ENCODE measurements around the gene AGMAT. TPM values are rescaled to one million over a fixed set of nuclear protein-coding genes. Genes with fewer than 3 reads are reported as not detected.

The AGMAT gene
- total and polyA plus RNA-seq, 2 donors from 2014 or later = 6.2 to 119 TPM

DNA sequence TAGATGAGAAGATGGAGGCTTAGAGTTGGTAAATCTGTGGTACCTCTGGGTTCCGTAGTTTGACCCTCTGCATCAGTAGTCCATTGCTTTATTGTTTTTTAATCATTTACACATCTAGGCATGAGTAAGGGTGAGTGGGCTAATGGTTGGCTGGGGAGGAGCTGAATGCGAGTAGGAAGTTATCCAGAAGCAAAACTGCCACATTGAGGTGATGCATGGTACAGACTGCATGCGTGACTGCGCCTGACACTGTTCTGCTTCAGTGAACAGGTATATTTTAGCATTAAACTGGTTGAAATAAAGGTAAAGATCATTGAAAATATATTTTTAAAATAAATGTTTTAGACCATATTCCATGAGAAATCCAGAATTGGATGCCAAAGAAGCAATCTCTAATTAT lies 53.8 kb downstream of the AGMAT start:
- H3K9me3 ChIP-seq (ENCODE audit: control insufficient read depth in 2 of 3, insufficient read depth in 1 of 3, low read length in 3 of 3) = no peaks in the 10 kb centered on the region
- H3K4me3 ChIP-seq (ENCODE audit: low read length in 3 of 3) = no peak overlapping the region
- H3K9ac ChIP-seq (ENCODE audit: low read length in 3 of 3) = no peak overlapping the region
- no peaks in the 10 kb centered on the region for H3K27me3 ChIP-seq (ENCODE audit: control insufficient read depth, insufficient read depth, low read length)
- H3K27ac ChIP-seq (ENCODE audit: low read depth in 2 of 2, low read length in 2 of 2) = no peak overlapping the region
- peaks cover 0 to 7% (median 3%) of the 10 kb centered on the region in 3 donors for H3K4me1 ChIP-seq (ENCODE audit: control insufficient read depth in 2 of 3, insufficient read depth in 2 of 3, low read depth in 1 of 3, low read length in 3 of 3)
- FAIRE-seq = no peak
- intact Hi-C loops (cut with DNase I) = no loop called here
- no peak for DNase-seq
- H3K36me3 ChIP-seq (ENCODE audit: control insufficient read depth in 2 of 3, insufficient read depth in 3 of 3, low read length in 3 of 3) = peaks cover 0 to 10% (median 10%) of the 10 kb centered on the region in 3 donors
- no peak for TF ChIP-seq CTCF (IDR thresholded peaks at IDR 0.05; ENCODE audit: borderline replicate concordance, extremely low read depth, insufficient read depth)

DNA sequence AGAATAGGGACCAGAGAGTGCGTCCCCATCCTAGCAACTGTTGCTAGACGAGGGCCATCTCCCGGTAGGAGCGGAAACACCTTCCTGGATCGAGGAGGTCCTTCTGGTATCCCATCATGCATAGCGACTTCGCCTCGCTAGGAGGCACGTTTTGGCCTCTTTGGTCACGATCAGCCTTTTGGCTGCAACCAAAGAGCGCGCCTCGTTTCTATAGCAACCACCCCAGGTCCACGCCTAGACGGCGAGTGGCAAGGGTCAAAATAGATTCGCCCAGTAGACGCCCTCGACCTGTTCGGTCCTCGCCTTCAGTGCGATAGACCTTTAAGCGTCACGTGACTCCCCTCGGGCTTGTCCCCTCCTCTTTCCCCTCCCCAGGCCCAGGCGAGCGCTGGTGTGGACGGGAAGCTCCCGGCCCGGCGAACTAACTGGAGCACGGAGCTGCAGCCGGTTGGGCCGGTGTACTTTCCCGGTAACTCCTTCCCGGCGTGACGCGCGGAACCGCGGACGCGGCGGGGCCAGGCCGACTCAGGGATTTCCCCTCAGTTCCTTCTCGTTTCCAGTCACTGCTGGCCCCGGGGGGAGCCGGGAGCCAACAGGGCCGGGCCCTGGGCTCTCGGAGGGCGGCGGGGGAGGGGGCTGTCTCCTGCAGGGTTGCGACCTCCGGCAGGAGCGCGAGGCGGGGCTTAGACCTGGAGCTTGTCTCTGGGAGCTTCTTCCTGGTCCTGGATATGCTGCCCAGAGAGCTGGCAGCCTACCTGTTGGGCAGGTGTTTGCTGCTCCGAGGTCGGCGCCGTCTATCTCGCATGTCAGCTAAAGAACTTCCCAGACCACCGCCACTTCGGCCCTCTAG lies 58.1 kb downstream of the AGMAT start, which contains the start of gene DNAJC16:
Gene DNAJC16, plus strand, starts transcription at position 359 of the 850 bp plus-strand sequence. CDS start 2,258 bp downstream, outside the sequence.
- intact Hi-C loops (cut with DNase I) = no loop called here
- H3K27ac ChIP-seq (ENCODE audit: low read depth in 2 of 2, low read length in 2 of 2) = peak within 1 kb of the TSS; percentile 99 to 100
- H3K4me3 ChIP-seq (ENCODE audit: low read length in 3 of 3) = peak within 1 kb of the TSS; percentile 86 to 92 (median 92)
- peak within 1 kb of the TSS; percentile 65 to 92 (median 92) for H3K9ac ChIP-seq (ENCODE audit: low read length in 3 of 3)
- FAIRE-seq (peak; percentile 91), DNase-seq (peak; percentile 100)
- H3K36me3 ChIP-seq (ENCODE audit: control insufficient read depth in 2 of 3, insufficient read depth in 3 of 3, low read length in 3 of 3) = no peaks in the 10 kb centered on the region
- no peaks in the 10 kb centered on the region for H3K9me3 ChIP-seq (ENCODE audit: control insufficient read depth in 2 of 3, insufficient read depth in 1 of 3, low read length in 3 of 3)
- peaks cover 0 to 19% (median 17%) of the 10 kb centered on the region in 3 donors for H3K4me1 ChIP-seq (ENCODE audit: control insufficient read depth in 2 of 3, insufficient read depth in 2 of 3, low read depth in 1 of 3, low read length in 3 of 3)
- no peaks in the 10 kb centered on the region for H3K27me3 ChIP-seq (ENCODE audit: control insufficient read depth, insufficient read depth, low read length)
- no peak for TF ChIP-seq CTCF (IDR thresholded peaks at IDR 0.05; ENCODE audit: borderline replicate concordance, extremely low read depth, insufficient read depth)

DNA sequence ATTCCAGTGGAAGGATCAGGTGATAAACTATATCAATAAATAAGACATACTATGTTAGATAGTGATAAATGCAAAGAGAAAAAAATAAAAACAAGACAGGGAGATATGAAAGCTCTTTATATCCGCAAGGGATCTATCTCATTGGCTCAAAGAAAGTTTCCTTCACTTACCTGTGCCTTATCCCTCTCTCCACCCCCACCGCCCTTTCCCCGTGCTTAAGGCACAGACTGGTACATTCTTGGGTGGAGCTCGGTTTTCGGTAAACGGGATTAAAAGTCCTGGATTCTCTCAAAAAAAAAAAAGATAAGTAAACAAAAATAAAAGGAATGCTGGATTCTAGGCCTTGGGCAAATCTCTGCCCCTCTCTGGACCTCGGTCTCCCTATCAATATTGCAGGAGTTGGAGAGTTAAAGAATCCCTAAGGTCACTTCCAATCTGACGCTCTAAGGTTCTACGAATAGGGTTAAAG lies 58.8 kb downstream of the AGMAT start:
- intact Hi-C loops (cut with DNase I) = no loop called here

More for the DNA sequence above, 58.8 kb downstream of the AGMAT start:
- H3K27me3 ChIP-seq (ENCODE audit: control insufficient read depth, insufficient read depth, low read length) = no peaks in the 10 kb centered on the region
- H3K4me3 ChIP-seq (ENCODE audit: low read length in 3 of 3) = peak overlapping the region; percentile 86 to 92 (median 87)
- H3K27ac ChIP-seq (ENCODE audit: low read depth in 2 of 2, low read length in 2 of 2) = peak overlapping the region; percentile 99 to 100
- H3K4me1 ChIP-seq (ENCODE audit: control insufficient read depth in 2 of 3, insufficient read depth in 2 of 3, low read depth in 1 of 3, low read length in 3 of 3) = peaks cover 0 to 19% (median 17%) of the 10 kb centered on the region in 3 donors
- no peaks in the 10 kb centered on the region for H3K9me3 ChIP-seq (ENCODE audit: control insufficient read depth in 2 of 3, insufficient read depth in 1 of 3, low read length in 3 of 3)
- FAIRE-seq (no peak), DNase-seq (peak in 1 of 5 donors; percentile 79)
- H3K36me3 ChIP-seq (ENCODE audit: control insufficient read depth in 2 of 3, insufficient read depth in 3 of 3, low read length in 3 of 3) = no peaks in the 10 kb centered on the region
- peak overlapping the region in 2 of 3 donors; percentile 65 to 88 for H3K9ac ChIP-seq (ENCODE audit: low read length in 3 of 3)
- TF ChIP-seq CTCF (IDR thresholded peaks at IDR 0.05; ENCODE audit: borderline replicate concordance, extremely low read depth, insufficient read depth) = no peak

All from kidney (tissue), 14 donors.